ENCODE measurements around the gene PLXNA2. TPM values are rescaled to one million over a fixed set of nuclear protein-coding genes. Genes with fewer than 3 reads are reported as not detected.

Gene PLXNA2
- total and polyA plus RNA-seq, 2 of the 13 experiments (the other 11 are each of a cell fraction or from before 2014, with no cell fraction given), result 1.1 to 2.1 TPM

DNA sequence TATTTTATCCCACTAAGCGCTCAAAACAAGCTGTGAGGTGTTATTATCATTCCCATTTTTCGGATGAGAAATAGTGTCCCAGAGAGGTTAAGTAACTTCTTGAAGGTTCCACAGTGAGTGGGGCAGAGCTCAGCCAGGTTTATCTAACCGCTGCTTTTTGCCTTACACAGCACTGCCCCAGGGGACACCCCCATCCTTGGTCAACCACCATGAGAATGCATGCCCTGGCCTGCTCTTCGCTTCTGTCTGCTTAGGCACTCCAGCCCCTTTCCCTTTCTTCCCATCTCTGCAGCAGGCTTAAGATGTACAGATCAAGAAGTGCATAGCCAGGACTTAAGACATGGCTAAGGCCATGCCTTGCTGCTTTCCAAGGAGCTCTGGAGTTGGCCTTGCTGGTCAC lies 174.3 kb downstream of the PLXNA2 start (continued):
- TF ChIP-seq, protein P1, sequence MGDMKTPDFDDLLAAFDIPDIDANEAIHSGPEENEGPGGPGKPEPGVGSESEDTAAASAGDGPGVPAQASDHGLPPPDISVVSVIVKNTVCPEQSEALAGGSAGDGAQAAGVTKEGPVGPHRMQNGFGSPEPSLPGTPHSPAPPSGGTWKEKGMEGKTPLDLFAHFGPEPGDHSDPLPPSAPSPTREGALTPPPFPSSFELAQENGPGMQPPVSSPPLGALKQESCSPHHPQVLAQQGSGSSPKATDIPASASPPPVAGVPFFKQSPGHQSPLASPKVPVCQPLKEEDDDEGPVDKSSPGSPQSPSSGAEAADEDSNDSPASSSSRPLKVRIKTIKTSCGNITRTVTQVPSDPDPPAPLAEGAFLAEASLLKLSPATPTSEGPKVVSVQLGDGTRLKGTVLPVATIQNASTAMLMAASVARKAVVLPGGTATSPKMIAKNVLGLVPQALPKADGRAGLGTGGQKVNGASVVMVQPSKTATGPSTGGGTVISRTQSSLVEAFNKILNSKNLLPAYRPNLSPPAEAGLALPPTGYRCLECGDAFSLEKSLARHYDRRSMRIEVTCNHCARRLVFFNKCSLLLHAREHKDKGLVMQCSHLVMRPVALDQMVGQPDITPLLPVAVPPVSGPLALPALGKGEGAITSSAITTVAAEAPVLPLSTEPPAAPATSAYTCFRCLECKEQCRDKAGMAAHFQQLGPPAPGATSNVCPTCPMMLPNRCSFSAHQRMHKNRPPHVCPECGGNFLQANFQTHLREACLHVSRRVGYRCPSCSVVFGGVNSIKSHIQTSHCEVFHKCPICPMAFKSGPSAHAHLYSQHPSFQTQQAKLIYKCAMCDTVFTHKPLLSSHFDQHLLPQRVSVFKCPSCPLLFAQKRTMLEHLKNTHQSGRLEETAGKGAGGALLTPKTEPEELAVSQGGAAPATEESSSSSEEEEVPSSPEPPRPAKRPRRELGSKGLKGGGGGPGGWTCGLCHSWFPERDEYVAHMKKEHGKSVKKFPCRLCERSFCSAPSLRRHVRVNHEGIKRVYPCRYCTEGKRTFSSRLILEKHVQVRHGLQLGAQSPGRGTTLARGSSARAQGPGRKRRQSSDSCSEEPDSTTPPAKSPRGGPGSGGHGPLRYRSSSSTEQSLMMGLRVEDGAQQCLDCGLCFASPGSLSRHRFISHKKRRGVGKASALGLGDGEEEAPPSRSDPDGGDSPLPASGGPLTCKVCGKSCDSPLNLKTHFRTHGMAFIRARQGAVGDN (CRISPR knock-in tag; IDR thresholded peaks at IDR 0.05), result no peak
- TF ChIP-seq, protein P2, sequence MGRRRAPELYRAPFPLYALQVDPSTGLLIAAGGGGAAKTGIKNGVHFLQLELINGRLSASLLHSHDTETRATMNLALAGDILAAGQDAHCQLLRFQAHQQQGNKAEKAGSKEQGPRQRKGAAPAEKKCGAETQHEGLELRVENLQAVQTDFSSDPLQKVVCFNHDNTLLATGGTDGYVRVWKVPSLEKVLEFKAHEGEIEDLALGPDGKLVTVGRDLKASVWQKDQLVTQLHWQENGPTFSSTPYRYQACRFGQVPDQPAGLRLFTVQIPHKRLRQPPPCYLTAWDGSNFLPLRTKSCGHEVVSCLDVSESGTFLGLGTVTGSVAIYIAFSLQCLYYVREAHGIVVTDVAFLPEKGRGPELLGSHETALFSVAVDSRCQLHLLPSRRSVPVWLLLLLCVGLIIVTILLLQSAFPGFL (CRISPR knock-in tag; IDR thresholded peaks at IDR 0.05), result no peak

DNA sequence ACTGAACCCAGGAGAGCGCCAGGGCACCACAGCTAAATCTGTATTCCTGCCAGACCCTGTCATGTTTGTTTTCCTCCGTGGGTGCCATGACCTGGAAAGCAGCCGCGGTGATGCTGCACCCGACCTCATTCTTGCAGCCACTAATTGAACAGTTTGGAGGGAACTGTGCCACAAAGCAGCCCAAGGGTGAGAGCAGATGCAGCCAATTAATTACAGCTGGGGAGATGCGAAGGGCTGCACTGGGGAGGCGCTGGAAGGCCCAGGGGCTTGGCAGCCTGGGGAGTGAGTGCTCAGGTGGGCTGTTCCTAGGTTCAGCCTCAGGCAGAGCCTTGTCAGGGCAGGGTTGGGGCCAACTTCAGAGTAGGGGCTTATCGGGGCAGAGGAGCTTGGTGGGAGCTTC lies 174.9 kb downstream of the PLXNA2 start:
- no peaks in the 10 kb centered on the region for H3K27me3 ChIP-seq (ENCODE audit: control insufficient read depth in 1 of 2, insufficient read depth in 2 of 2, low read length in 2 of 2)
- no peaks in the 10 kb centered on the region for H3K79me2 ChIP-seq (ENCODE audit: insufficient read depth, low read length)
- H4K20me1 ChIP-seq (ENCODE audit: insufficient read depth, low read length), result no peaks in the 10 kb centered on the region
- H3K4me1 ChIP-seq (ENCODE audit: insufficient read depth, low read length), result no peaks in the 10 kb centered on the region
- no peak for FAIRE-seq
- intact Hi-C loops (cut with micrococcal nuclease; ENCODE audit: unreplicated experiment), result no loop called here
- H3K9me3 ChIP-seq (ENCODE audit: low read length), result no peaks in the 10 kb centered on the region
- in situ Hi-C loops (cut with HindIII; ENCODE audit: extremely low pct_ligation_motif_present, low pct_unique_long_range_greater_than_20kb), result no loop called here
- H2AFZ ChIP-seq (ENCODE audit: low read length), result no peak overlapping the region
- POLR2A ChIA-PET, result no interaction called here
- no peak overlapping the region for H3K9ac ChIP-seq (ENCODE audit: insufficient read depth, low read depth, low read length)
- no peak for DNase-seq (ENCODE audit: low spot score)
- CTCF ChIA-PET (ENCODE audit: low intra/inter-chr PET ratio, low total read pairs), result no interaction called here
- no peaks in the 10 kb centered on the region for H3K36me3 ChIP-seq (replicated peaks in 1 of 2; ENCODE audit: control insufficient read depth in 1 of 2, insufficient read depth in 2 of 2, low read length in 2 of 2)
- 73% methylated on average over 8 of the region's 8 CpGs for WGBS (ENCODE audit: low lambda C conversion rate)
- H3K4me3 ChIP-seq (replicated peaks in 1 of 3; ENCODE audit: insufficient read depth in 1 of 3, low read depth in 2 of 3, low read length in 3 of 3), result no peak overlapping the region
- no TSS peak for BruUV-seq (replicated peaks)
- ATAC-seq, result no peak
- no peak overlapping the region for H3K27ac ChIP-seq (ENCODE audit: extremely low read length, insufficient read depth, low read length)
- TF ChIP-seq SIX1 (CRISPR knock-in tag; IDR thresholded peaks at IDR 0.05; ENCODE audit: borderline replicate concordance), result no peak
- TF ChIP-seq, protein P3, sequence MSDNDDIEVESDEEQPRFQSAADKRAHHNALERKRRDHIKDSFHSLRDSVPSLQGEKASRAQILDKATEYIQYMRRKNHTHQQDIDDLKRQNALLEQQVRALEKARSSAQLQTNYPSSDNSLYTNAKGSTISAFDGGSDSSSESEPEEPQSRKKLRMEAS (IDR thresholded peaks at IDR 0.05), result no peak
- no peak for TF ChIP-seq ZSCAN25 (CRISPR knock-in tag; IDR thresholded peaks at IDR 0.05)
- TF ChIP-seq, protein P4, sequence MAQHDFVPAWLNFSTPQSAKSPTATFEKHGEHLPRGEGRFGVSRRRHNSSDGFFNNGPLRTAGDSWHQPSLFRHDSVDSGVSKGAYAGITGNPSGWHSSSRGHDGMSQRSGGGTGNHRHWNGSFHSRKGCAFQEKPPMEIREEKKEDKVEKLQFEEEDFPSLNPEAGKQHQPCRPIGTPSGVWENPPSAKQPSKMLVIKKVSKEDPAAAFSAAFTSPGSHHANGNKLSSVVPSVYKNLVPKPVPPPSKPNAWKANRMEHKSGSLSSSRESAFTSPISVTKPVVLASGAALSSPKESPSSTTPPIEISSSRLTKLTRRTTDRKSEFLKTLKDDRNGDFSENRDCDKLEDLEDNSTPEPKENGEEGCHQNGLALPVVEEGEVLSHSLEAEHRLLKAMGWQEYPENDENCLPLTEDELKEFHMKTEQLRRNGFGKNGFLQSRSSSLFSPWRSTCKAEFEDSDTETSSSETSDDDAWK (CRISPR knock-in tag; IDR thresholded peaks at IDR 0.05), result no peak
- TF ChIP-seq, protein P5, sequence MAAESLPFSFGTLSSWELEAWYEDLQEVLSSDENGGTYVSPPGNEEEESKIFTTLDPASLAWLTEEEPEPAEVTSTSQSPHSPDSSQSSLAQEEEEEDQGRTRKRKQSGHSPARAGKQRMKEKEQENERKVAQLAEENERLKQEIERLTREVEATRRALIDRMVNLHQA (CRISPR knock-in tag; IDR thresholded peaks at IDR 0.05), result no peak
- H3K4me2 ChIP-seq (ENCODE audit: low read depth, low read length), result no peak overlapping the region

Data from HepG2 (cell line).